Stimulated activated CD4-positive, alpha-beta T cell treated with anti-CD3 and anti-CD28 coated beads, Interleukin-1b, Interleukin-23, amount 100 ng/mL, for 48 hours (primary cell): ENCODE measurements around the gene ERG.

Source experiments
- DNase-seq: peaks from one replicate; pipeline ENCODE4 v3.0.0-alpha.2; 2020

The ERG gene

DNA sequence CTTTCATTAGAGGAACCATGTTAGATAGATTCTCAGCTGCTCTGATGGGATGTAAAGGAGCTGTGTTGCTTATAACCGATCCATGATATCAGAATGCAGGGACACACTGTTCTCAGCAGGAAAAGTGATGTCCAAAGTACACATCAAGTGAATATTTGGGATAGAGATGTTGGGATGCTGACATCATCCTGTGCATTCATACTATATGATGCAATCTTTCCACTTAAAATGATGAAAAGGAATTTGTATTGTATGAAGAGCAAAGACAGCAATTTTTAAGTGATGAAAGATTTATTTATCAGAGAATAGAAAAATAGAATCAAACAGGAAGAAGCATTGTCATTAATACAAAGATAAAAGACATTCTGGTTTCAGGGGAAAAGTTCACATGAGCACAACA lies 110.1 kb downstream of the ERG start:
- no peak for DNase-seq

DNA sequence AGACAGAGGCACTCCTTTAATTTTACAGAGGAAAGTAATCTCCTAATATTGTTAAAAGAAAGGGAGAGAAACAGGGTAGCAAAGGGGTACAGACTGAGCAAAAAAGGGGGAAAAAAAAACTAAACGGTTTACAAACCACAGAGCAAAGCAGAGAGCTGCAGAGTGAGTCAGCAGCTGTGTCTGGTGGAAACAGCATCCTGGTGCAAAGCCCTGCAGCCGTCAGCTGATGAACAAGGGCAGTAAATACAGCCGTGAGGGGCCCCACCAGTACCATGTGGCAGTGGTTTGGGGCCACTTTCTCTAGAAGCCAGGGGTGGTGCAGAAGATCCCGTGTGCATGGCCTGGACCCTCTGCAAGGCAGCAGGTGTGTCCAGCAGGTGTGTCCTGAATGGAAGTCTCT lies 111.3 kb downstream of the ERG start:
- no peak for DNase-seq

GRCh38 chr21:38385427-38386175 lies 112.7 kb downstream of the ERG start:
- no peak for DNase-seq

GRCh38 chr21:38384675-38385426 lies 113.4 kb downstream of the ERG start:
- no peak for DNase-seq

GRCh38 chr21:38384238-38384560 lies 114.1 kb downstream of the ERG start:
- DNase-seq: no peak

DNA sequence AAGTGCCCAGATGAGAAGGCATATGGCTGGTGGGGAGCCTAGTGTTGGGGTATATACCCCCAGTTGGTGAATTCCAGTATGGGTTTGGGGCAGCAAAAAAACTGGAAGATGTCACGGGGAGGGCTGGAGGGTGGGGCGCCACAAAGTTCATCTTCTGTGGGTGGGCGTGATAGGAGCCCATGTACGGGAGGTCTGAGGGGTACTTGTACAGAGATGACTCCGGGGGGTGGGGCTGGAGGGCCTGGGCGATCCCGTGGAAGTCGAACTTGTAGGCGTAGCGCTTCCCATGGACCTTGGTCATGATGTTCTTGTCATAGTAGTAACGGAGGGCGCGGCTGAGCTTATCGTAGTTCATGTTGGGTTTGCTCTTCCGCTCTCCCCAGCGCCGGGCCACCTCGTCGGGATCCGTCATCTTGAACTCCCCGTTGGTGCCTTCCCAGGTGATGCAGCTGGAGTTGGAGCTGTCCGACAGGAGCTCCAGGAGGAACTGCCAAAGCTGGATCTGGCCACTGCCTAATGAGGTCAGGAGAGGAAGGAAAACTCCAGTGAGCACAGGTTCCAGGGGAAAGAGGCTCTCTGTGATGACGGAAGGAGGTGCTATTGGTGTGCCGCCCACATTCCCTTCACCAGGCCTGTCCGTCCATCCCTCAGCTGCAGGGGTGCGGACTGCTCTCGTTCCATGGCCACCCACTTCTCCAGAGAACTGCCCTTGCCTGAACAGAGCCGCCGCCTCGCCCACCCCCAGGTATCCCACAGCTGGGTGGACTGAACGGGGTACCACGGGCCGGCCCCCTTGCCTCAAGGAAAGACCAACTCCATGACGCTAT lies 114.7 kb downstream of the ERG start:
- no peak for DNase-seq

DNA sequence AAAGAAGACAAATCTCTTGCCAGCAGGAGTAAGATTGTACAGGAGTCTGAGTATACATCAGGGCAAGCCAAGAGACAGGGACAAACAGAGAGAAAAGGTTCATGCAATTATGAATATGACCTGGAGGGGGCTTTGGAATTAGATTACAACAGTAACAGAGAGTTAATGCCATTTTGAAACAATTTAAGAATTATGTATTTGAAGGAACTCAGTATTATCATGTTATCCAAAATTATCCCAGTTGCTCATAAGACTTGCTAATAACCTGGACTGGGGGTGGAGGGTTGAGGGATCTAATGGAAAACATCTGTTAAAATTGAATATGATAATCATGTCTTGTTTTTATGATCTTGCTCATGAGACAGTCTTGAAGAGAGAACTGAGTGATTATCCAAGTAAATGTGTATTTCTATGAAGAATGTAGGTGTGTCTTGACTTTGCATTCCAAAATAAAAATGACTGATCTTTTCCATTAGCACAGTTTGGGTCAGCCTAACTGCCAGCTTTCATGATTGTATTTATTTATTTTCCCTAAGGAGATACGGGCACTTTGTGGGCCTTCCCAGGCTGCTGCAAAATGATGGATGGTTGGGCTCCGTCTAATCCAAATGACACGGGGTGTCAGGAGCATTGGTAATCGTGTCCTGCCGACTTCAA lies 117.7 kb downstream of the ERG start:
- no peak for DNase-seq

- DNase-seq: no peak
Measured at GRCh38 chr21:38379147-38379546, 119.1 kb downstream of the ERG start.

- DNase-seq: no peak
Measured at GRCh38 chr21:38377165-38378088, 120.8 kb downstream of the ERG start.

- no peak for DNase-seq
Measured at GRCh38 chr21:38376693-38377092, 121.6 kb downstream of the ERG start.

DNA sequence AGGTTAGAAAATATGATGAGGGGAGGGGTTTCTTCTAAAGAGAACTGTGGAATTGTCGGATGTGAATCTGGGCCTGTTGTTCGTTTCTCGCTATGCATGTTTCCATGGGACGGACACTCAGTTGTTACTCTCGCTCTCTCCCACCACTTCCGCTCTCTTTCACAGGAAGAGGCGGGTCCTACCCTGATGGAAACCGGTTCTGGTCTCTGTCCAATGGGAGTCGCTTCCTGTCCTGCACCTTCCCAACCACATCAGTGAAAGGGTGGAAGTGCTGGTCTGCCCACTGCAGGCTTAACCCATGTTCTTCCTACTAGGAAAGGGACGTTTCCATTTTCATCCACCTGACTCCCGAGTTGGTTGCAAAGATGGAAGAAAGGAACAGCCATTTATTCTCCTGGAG lies 122.0 kb downstream of the ERG start:
- no peak for DNase-seq

DNA sequence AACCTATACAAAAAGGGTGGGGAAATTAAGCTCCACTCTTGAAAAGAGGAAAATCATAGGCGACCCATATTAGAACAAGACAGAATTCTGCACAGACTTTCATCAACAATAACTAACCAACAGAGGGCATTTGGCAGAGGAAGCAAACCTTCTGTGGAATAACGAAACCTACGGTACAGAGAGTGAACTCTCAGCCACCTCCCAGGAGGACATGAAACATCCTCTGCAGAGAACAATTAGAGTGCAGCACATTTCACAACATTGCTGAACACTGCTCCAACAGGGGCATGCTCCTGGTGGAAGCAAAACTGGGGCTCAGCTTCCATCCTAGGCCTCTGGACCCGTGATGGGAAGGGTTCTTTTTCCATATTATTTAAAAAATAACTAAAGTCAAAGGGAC lies 130.6 kb downstream of the ERG start:
- no peak for DNase-seq

DNA sequence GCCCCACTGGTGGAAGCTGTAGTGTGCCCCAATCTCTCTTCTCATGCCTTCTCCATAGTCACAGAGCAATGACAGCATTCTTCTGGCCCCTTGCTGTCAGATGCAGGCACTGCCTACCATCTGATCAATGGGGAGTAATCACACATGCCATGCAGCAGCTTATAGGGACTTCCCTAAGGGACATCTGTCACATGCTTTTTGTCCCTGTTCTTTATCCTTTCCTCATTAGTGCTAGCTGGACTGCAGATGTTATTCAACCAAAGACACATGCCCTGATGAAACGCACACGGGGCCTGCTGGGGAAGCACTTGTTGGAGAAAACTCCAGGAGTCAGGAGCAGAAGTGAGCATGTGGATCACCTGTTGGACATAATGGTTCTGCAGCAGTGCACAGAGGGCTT lies 132.8 kb downstream of the ERG start:
- no peak for DNase-seq

DNA sequence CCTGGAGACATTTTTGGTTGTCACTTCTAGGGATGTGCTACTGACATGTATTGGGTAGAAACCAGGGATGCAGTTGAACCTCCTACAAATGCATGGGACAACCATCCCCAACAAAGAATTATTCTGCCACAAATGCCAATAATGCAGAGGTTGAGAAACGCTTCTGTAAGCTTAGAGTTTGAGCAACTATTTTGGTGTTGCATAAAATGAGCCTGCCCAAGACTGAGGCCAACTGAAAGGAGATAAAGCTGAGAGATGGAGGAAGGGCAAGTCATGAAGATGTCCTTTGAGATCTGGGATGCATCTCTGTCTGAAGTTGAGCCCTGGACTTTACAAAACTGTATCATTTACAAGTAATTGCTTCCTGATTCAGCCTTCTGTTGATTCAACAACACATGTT lies 134.6 kb downstream of the ERG start:
- DNase-seq: no peak

GRCh38 chr21:38361324-38361723 lies 137.0 kb downstream of the ERG start:
- DNase-seq: no peak

DNA sequence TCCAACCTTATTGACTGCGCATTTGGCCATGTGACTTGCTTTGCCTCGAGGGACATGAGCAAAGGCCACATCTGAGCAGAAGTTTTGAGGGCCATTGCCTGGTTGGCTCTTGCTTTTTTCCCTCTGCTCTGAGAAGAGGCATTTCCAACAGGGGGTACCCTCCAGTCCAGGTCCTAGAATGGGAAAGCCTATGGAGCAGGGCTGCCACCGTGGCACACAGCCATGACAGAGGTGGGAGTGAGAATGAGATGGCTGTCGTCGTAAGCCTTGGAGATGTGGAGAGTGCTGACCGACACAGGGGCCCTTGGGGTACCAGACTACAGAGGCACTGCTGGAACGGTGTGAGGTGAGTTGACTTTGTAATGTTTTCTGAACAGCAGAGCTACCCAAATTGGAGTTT lies 138.4 kb downstream of the ERG start:
- no peak for DNase-seq

DNA sequence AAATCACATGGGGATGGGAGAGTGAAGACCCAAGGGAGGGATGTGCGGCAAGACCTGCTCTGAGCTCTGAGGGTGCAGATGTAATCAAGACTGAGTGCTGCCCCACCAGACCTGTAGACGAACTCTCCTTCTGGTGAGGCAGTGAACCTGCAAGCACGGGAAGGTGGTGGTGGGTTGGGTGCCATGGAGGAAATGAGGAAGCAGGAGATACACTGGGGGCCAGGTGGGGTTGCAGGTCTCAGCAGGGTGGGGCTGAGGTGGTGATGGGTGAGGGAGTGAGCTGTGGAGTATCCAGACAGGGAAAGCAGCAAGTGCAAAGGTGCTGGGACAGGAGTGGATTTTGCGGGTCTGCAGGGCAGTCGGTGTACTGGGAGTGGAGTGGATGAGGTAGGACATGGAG lies 139.2 kb downstream of the ERG start:
- DNase-seq: no peak

DNA sequence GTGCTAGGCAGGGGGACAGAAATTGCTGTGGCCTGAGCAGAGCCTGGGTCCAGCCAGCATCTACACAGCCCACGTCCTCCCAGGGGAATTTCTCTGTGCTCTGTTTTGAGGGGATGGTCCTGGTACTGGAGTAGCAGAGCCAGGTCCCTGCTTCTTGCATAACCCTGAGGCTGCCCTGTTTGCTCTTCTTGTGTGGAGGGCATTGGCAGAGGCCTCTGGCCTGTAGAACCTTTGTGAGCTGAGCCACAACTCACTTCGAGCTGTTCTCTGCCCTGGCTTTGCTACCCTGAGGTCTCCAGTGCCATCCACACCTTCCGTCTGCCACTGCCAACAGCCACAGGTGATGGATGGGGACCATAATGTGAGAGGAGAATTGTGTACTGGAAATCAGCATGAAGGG lies 139.6 kb downstream of the ERG start:
- no peak for DNase-seq

DNA sequence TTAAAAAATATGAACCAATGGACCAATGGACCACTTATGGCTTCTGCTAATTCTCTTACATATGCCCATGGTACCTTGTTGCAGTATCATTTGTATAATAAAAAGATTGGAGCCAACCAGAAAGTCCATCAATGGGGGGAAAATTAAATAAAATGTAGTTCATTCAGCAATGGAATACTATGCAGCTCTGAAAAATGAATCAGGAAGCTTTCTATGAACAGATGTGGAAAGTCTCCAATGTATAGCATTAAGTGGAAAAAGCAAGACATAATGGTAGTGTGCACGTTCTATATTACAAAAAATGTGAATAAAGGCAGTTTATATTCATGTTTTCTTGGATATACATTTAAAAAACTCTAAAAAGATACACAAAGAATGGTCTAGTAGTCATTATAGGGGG lies 140.2 kb downstream of the ERG start:
- no peak for DNase-seq

- no peak for DNase-seq
Measured at GRCh38 chr21:38356883-38357625, 141.2 kb downstream of the ERG start.

DNA sequence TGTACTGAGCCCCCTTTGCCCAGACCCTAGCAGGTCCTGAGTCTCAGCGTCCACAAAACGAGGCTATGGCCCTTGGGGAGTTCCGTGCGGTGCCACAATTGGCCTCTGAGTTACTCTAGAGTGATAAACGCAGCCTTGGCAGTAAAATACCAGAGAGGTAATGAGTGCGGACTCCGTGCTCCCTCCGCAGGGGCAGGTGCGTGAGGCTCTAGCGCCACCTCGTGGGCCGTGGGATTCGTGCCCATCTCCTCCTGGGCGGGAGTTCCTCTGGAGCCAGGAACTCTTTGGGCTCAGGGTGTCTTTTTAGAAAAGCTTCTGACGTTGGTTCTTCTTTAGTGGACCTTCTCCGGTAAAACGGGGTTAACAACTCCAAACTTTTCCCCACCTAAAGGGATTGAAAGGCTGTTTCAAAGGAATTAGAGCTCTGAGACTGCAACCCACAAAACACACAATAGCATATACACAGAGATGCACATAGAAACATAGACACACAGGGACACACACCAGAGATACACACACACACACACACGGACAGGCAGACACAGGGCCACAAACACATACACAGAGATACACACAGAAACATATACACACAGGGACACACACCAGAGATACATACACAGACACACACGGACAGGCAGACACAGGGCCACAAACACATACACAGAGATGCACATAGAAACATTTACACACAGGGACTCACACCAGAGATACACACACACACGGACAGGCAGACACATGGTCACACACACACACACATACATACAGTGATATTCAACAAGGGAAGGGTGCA lies 142.1 kb downstream of the ERG start:
- peak; percentile 75 for DNase-seq
